Peyer's patch (tissue), 4 donors: ENCODE measurements around the gene MAPK6. TPM values are rescaled to one million over a fixed set of nuclear protein-coding genes. Genes with fewer than 3 reads are reported as not detected.

Experiments used
- DNase-seq, 3 donors: peaks; one replicate each; pipeline ENCODE4 v3.0.0-alpha.2; 2017 to 2019
- H3K27ac ChIP-seq, 4 donors: fragments of 200-600 bp; sonication (generic); one replicate each; pipeline ENCODE4 v1.5.1; 2016 to 2019
- H3K27me3 ChIP-seq, 2 donors: fragments of 200-600 bp; sonication (generic); one replicate each; pipeline ENCODE4 v1.5.1; 2019
- H3K36me3 ChIP-seq, 3 donors: fragments of 200-600 bp; sonication (generic); one replicate each; pipeline ENCODE4 v1.5.1; 2016 to 2019
- H3K4me1 ChIP-seq, 4 donors: fragments of 200-600 bp; sonication (generic); one replicate each; pipeline ENCODE4 v1.5.1; 2016 to 2019
- H3K4me3 ChIP-seq, 4 donors: fragments of 200-600 bp; sonication (generic); 1 replicate in 3 of 4; 2 replicates in 1 of 4; pipeline ENCODE4 v1.5.1; 2016 to 2019; ENCODE audit warnings: mild to moderate bottlenecking in 1 of 4
- H3K9me3 ChIP-seq, 4 donors: fragments of 200-600 bp; sonication (generic); one replicate each; pipeline ENCODE4 v1.5.1; 2016 to 2019; ENCODE audit warnings: mild to moderate bottlenecking in 1 of 4
- POLR2A ChIP-seq, 2 donors: fragments of 450-650 bp; IDR thresholded peaks; one replicate each; pipeline ENCODE4 v1.5.1; 2017; ENCODE audit warnings: antibody characterized with exemption in 2 of 2, mild to moderate bottlenecking in 2 of 2, moderate library complexity in 2 of 2
- total RNA-seq, 4 donors: library from RNA; depleted of rRNA; stranded (reverse); fragments of >200 nt; gene quantifications; one replicate each; pipeline ENCODE4 v1.1.0, GENCODE V29; 2016
- TF ChIP-seq, protein P1 (sequence below), 6 experiments: fragments of 450-650 bp in 4 of 6; fragments of 200-600 bp in 2 of 6; sonication (generic) in 1 of 6; IDR thresholded peaks; one replicate each; pipeline ENCODE4 v1.5.1; 2017 to 2019; ENCODE audit warnings: antibody characterized with exemption in 6 of 6, mild to moderate bottlenecking in 3 of 6, moderate library complexity in 1 of 6

MAPK6 gene
- total RNA-seq, 4 donors from 2014 or later = 41.3 to 112 (median 72.3) TPM

DNA sequence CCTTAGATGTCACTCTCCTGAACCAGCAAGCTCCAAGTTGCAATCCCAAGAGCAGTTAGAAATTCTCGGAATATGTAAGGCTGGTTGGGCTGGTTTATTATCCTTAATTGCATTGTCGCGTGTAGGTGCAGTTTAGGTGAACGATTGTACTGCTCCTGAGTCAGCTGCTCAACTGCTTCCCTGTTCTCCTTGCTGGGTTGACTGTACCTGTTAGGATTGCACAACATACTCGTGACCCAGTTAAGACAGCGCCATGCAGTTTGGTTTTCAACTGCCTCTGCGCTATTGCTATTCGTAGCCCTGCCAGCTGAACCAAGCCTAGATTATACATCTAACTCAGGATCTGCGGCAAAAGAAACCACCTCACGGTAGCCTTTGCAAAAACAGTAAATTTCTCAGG, 52.6 kb downstream of the MAPK6 start:
- TF ChIP-seq POLR2A (IDR thresholded peaks at IDR 0.05) = peak in 1 of 2 donors; percentile 52
- TF ChIP-seq, protein P1, sequence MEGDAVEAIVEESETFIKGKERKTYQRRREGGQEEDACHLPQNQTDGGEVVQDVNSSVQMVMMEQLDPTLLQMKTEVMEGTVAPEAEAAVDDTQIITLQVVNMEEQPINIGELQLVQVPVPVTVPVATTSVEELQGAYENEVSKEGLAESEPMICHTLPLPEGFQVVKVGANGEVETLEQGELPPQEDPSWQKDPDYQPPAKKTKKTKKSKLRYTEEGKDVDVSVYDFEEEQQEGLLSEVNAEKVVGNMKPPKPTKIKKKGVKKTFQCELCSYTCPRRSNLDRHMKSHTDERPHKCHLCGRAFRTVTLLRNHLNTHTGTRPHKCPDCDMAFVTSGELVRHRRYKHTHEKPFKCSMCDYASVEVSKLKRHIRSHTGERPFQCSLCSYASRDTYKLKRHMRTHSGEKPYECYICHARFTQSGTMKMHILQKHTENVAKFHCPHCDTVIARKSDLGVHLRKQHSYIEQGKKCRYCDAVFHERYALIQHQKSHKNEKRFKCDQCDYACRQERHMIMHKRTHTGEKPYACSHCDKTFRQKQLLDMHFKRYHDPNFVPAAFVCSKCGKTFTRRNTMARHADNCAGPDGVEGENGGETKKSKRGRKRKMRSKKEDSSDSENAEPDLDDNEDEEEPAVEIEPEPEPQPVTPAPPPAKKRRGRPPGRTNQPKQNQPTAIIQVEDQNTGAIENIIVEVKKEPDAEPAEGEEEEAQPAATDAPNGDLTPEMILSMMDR (IDR thresholded peaks at IDR 0.05) = peak in 1 of 6 experiments; percentile 16
- Histone ChIP-seq H3K27ac (peak overlapping the region in 3 of 4 donors; percentile 37 to 82 (median 63)), H3K4me1 (peaks cover 0 to 35% (median 0%) of the 10 kb centered on the region in 4 donors), H3K36me3 (no peaks in the 10 kb centered on the region), H3K4me3 (peak overlapping the region in 1 of 4 donors; percentile 21), H3K9me3 (no peaks in the 10 kb centered on the region), H3K27me3 (no peaks in the 10 kb centered on the region)
- peak in 2 of 3 donors; percentile 56 to 81 for DNase-seq

DNA sequence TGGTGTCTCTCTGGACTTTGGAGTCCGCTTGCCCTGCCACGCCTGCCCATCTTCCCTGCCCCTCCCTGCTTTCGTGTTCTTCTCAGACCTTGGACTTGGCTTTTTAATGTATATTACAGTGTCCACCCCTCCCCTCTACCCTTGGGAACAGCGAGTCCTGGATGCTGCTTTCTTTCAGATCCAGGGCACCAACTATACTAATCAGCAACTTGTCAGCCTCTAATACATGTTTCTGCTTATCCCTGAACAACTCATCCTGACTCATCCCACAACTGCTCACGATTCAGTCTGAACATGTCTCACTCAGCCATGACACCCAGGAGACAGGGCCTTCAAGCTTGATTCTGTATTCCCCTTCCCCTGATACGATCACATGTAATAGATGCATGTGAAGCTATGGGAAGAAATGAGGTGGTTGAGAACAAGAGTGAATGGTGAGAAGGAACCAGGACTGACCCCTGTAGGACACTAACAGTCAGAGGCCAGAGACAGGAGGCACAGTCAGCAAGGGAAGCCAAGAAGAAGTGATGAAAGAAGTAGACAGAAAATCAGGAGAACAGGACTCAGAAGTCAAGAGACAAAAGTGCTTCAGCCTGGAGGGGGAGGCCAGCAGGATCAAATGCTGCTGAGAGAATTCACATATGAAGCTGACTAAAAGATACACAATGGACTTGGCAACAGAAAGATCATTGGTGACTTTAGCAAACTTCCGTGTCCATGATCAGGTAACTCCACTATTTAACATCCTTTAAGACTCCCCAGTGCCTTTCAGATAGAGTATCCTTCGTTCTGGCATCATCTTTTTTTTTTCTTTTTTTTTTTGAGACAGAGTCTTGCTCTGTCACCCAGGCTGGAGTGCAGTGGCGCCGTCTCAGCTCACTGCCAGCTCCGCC, 58.1 kb downstream of the MAPK6 start:
- H3K27ac ChIP-seq = peak overlapping the region in 3 of 4 donors; percentile 63 to 85 (median 81)
- H3K36me3 ChIP-seq = no peaks in the 10 kb centered on the region
- H3K4me1 ChIP-seq = peaks cover 0 to 12% (median under 1%) of the 10 kb centered on the region in 4 donors
- peak in 1 of 2 donors; percentile 64 for TF ChIP-seq POLR2A (IDR thresholded peaks at IDR 0.05)
- TF ChIP-seq, protein P1 (IDR thresholded peaks at IDR 0.05) = no peak
- peak in 2 of 3 donors; percentile 71 to 83 for DNase-seq
- H3K9me3 ChIP-seq = no peaks in the 10 kb centered on the region
- no peaks in the 10 kb centered on the region for H3K27me3 ChIP-seq
- no peak overlapping the region for H3K4me3 ChIP-seq

DNA sequence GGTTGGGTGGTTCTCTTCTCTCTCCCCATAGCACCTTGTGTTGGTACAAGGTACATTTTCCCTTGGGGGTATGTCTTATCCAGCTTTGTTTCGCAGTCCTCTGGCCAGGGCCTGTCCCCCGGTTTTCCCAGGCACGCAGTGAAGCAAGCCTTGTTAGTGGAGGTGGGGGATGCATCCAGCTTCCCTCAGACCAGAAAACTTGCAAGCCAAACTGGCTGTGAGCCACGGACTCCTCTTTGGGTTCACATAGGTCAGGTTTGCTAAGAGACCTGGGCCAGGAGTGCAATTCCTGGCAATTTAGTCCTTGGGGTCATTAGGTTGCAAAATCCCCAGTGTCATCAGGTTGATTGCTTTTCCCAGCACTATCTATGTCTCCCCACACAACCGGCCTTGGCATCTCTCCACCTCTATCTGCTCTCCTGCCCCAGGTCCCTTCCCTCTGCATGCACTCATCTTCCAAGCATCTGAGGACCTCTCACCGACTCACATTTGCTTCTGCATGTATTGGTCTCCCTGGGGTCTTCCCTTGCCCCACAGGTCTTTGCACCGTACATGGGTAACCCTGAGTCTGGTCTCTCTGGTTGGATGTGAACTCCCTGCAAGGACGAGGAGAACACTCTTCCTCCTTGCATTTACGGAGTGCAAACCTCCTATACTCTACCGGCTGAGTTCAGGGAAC, 59.3 kb downstream of the MAPK6 start:
- H3K4me1 ChIP-seq = peaks cover 0 to 12% (median 4%) of the 10 kb centered on the region in 4 donors
- H3K27me3 ChIP-seq = no peaks in the 10 kb centered on the region
- TF ChIP-seq POLR2A (IDR thresholded peaks at IDR 0.05) = no peak
- TF ChIP-seq, protein P1 (IDR thresholded peaks at IDR 0.05) = no peak
- DNase-seq = peak in 2 of 3 donors; percentile 61 to 70
- H3K27ac ChIP-seq = peak overlapping the region in 3 of 4 donors; percentile 63 to 85 (median 81)
- H3K9me3 ChIP-seq = no peaks in the 10 kb centered on the region
- peak overlapping the region in 1 of 4 donors; percentile 10 for H3K4me3 ChIP-seq
- no peaks in the 10 kb centered on the region for H3K36me3 ChIP-seq

DNA sequence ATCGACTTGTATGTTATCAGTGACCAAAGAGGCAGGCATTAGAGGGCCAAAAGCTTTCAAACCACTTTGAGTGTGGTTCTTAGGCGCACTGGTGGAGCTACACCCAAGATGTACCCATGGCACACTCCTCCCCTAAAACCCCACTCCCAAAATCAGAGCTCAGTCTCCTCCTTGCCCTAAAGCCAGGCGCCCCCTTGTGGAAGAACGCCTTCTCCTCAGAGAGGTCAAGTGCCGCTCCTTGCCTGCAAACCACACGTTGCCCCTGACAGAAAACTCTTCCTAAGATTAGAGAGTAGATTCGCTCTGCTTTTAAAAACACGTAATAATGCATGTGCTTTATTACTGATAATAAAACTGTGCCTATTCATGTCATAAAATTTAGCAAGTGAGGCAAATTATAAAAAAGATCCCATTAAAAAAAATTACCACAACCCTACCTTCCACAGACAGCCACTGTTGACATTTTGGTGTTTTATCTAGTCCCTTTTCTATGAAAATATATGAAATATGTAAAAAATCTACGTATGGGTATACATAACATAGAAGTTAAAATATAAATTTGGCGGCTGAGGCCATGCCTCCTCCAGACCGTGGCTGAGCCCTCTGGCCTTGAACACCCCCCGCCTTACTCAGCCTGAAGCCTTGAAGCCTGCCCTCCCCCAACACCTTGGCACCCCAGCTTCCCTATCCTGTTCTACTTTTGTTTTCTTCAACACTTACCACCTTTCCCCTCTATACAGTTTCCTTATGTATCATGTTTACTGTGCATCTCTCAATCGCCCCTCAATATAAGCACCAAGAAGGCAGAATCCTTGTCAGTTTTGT, 60.1 kb downstream of the MAPK6 start:
- Histone ChIP-seq H3K27me3 (no peaks in the 10 kb centered on the region), H3K36me3 (no peaks in the 10 kb centered on the region), H3K4me1 (peaks cover 0 to 12% (median 4%) of the 10 kb centered on the region in 4 donors), H3K9me3 (no peaks in the 10 kb centered on the region), H3K27ac (peak overlapping the region in 2 of 4 donors; percentile 81 to 85), H3K4me3 (peak overlapping the region in 1 of 4 donors; percentile 10)
- peak; percentile 84 to 94 (median 89) for DNase-seq
- TF ChIP-seq, protein P1 (IDR thresholded peaks at IDR 0.05) = peak; percentile 54 to 86 (median 78)
- TF ChIP-seq POLR2A (IDR thresholded peaks at IDR 0.05) = no peak

DNA sequence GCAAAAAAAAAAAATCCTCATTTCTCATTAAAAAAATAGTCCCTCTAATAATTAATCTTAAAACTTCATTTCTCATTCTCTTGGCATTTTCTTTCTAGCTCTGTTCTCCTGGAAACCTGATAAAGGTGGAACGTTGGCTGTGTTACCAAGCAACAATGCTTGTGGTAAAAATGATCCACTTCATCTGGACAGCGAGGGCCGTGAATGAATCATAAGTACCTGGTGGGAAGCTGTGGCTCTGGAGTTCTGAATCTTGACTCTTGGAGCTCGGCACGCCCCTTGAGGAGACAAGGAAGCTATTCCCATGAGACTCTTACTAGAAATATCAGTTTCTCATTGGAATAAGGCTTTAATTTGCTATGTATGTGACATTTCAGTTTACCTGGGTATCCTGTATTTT, 61.0 kb downstream of the MAPK6 start:
- no peak for DNase-seq
- Histone ChIP-seq H3K27ac (no peak overlapping the region), H3K4me1 (peaks cover 0 to 12% (median 4%) of the 10 kb centered on the region in 4 donors), H3K4me3 (no peak overlapping the region), H3K36me3 (no peaks in the 10 kb centered on the region), H3K9me3 (no peaks in the 10 kb centered on the region), H3K27me3 (no peaks in the 10 kb centered on the region)
- no peak for TF ChIP-seq POLR2A (IDR thresholded peaks at IDR 0.05)
